ENCODE results near the gene ELMO1.

Gene ELMO1

GRCh38 chr7:36928718-36929117 lies 519.9 kb downstream of the ELMO1 start:
- DNase-seq, result no peak

GRCh38 chr7:36928311-36928710 lies 520.4 kb downstream of the ELMO1 start:
- no peak for DNase-seq

GRCh38 chr7:36925691-36926090 lies 523.0 kb downstream of the ELMO1 start:
- no peak for DNase-seq

- no peak for DNase-seq
Measured at GRCh38 chr7:36925207-36925606, 523.5 kb downstream of the ELMO1 start.

GRCh38 chr7:36923943-36924436 lies 524.7 kb downstream of the ELMO1 start:
- no peak for DNase-seq

- DNase-seq, result no peak
Measured at GRCh38 chr7:36923185-36923584, 525.5 kb downstream of the ELMO1 start.

- no peak for DNase-seq
Measured at GRCh38 chr7:36920433-36920832, 528.2 kb downstream of the ELMO1 start.

GRCh38 chr7:36919738-36920137 lies 528.9 kb downstream of the ELMO1 start:
- no peak for DNase-seq

GRCh38 chr7:36918591-36918990 lies 530.1 kb downstream of the ELMO1 start:
- no peak for DNase-seq

- no peak for DNase-seq
Measured at GRCh38 chr7:36916619-36917018, 532.0 kb downstream of the ELMO1 start.

GRCh38 chr7:36916116-36916515 lies 532.5 kb downstream of the ELMO1 start:
- DNase-seq, result no peak

- no peak for DNase-seq
Measured at GRCh38 chr7:36911788-36912187, 536.9 kb downstream of the ELMO1 start.

GRCh38 chr7:36910859-36911258 lies 537.8 kb downstream of the ELMO1 start:
- no peak for DNase-seq

GRCh38 chr7:36910401-36910800 lies 538.3 kb downstream of the ELMO1 start:
- DNase-seq, result no peak

- no peak for DNase-seq
Measured at GRCh38 chr7:36906956-36907635, 541.6 kb downstream of the ELMO1 start.

- no peak for DNase-seq
Measured at GRCh38 chr7:36906448-36906847, 542.2 kb downstream of the ELMO1 start.

- DNase-seq, result no peak
Measured at GRCh38 chr7:36905841-36906240, 542.8 kb downstream of the ELMO1 start.

- no peak for DNase-seq
Measured at GRCh38 chr7:36904802-36905201, 543.9 kb downstream of the ELMO1 start.

- no peak for DNase-seq
Measured at GRCh38 chr7:36904101-36904500, 544.6 kb downstream of the ELMO1 start.

- DNase-seq, result no peak
Measured at GRCh38 chr7:36900988-36901710, 547.5 kb downstream of the ELMO1 start.

GRCh38 chr7:36898186-36898585 lies 550.5 kb downstream of the ELMO1 start:
- DNase-seq, result no peak

GRCh38 chr7:36896956-36897590 lies 551.6 kb downstream of the ELMO1 start:
- DNase-seq, result no peak

GRCh38 chr7:36896418-36896817 lies 552.2 kb downstream of the ELMO1 start:
- DNase-seq, result no peak

- no peak for DNase-seq
Measured at GRCh38 chr7:36895192-36895591, 553.5 kb downstream of the ELMO1 start.

Data from CD4-positive, alpha-beta T cell treated with Interleukin-17A for 4 hours (primary cell).